Cerebellar nuclear complex (tissue), 1 donor: ENCODE data around the gene ITGB1BP1.

Experiments used
- DNase-seq, 2 experiments: peaks; one replicate each; lab custom pipeline; 2025; lab: John Stamatoyannopoulos, UW

Gene ITGB1BP1

DNA sequence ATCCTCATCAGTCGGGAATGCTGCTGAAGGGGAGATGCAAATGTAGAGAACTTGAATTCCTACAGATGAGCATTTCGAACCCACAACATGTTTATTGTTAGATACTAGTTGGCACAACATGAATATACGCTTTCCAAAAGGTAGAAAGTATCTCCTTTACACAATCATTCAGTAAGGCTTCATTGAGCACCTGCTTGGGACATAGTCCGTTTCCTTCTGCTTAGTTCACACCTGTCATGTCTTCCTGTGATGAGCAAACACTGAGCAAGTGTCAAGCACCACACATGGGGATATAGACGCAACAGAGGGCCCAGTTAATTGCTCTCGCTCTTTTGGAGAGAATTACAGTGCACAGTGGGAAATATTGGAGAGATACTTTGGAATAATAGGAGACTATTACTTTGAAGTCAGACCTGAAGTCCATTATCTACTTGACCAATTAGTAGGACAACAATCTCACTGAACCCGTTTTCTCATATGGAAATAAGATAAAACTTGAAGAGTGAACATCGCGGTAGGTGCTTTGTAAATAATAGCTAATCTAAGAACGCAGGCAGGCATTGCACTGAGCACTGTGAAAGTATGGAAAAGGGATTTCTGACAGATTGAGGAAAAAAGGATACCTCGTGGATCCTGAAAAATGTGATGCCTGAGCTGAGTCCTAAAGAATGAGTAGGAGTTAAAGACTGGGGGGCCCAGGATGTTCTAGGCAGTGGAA lies 1.3 kb upstream of the ITGB1BP1 start:
- DNase-seq: no peak

- DNase-seq: no peak
These were observed 569 bp upstream of the ITGB1BP1 start for GRCh38 chr2:9423922-9424272.

DNA sequence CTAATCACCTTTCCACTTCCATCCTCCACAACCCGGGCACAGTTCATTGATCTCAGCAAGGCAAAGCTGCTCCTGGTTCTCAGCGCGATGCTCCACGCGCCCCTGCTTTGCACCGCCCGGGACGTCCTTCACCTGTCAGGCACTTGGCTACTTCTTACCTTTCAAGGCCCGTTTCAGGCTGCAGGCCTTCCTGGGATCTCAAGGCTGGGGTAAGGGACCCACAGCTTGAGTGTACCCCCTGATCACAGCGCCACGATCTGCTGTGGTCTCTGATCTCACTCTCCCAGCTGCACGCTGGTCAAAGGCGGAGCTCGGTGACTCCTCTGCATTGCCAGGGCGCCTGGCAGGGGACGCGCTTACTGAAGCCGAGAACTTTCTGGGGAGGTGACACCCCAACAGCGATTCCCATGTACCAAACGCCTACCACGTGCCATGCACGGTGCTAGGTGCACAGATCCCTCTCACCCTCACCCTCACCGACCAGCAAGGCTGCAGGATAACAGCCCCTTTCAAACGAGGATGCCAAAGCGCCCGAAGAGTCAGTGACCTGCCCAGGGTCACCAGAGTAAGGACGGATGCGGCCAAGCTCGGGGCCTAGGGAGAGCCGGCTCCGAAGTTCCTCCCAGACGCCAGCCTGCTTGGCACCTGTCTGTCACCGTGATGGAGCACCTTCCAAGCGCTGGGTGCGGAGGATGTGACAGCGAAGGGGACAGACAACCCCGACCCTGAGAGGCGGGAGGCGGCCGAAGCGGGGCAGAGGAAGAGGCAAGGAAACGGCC lies 818 bp downstream of the ITGB1BP1 start:
- peak in 1 of 2 experiments; percentile 11 for DNase-seq

GRCh38 chr2:9420495-9420894 lies 2.8 kb downstream of the ITGB1BP1 start:
- DNase-seq: no peak

DNA sequence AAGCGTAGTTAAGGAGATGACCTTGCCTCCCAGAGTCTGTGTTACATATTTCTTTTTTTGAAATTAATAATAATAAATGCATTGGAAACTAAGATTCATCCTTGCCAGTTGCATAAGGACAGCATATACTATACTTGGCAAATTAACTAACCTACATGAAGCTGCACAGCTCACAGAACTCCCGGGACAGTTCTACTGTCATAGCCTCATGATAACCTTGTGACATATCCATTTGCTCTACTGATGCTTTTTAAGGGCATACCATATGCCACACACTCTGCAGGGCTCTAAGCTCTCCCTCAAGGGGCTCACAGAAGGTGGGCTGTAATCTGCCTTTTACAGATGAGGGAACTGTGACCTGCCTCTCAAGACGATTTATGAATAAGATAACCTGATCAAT lies 3.8 kb downstream of the ITGB1BP1 start:
- DNase-seq: no peak

DNA sequence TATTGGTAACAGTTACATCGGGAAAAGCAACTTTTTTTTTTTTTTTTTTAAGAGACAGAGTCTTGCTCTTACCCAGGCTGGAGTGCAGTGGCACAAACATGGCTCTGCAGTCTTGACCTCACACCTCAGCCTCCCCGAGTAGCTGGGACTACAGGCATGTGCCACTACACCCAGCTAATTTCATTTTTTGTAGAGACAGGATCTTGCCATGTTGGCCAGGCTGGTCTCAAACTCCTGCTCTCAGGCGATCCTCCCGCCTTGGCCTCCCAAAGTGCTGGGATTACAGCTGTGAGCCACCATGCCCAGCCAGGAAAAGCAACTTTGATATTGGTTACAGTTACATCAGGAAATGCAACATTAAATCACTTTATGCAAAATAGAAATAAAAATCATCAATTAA lies 4.6 kb downstream of the ITGB1BP1 start:
- no peak for DNase-seq

GRCh38 chr2:9417725-9418124 lies 5.6 kb downstream of the ITGB1BP1 start:
- DNase-seq: no peak

DNA sequence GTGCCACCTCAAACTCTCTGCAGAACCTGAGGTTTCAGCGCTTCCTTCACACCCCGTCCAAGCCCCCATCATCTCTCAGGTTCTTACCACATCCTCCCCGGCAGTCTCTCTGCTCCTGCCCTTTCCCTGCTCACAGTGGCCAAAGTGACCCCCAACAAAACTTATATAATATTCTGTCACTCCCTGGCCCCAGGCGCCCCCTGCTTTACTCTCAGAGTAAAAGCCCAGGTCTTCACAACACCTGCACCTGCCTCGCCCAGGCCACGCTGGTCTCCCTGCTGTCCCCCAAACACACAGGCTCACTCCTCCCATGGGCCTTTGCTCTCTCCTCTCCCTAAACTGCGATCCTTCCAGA lies 6.4 kb downstream of the ITGB1BP1 start:
- no peak for DNase-seq

- DNase-seq: no peak
These were observed 6.9 kb downstream of the ITGB1BP1 start for GRCh38 chr2:9416267-9416961.

- DNase-seq: no peak
These were observed 7.7 kb downstream of the ITGB1BP1 start for GRCh38 chr2:9415516-9416169.

GRCh38 chr2:9412781-9413180 lies 10.5 kb downstream of the ITGB1BP1 start:
- DNase-seq: no peak

DNA sequence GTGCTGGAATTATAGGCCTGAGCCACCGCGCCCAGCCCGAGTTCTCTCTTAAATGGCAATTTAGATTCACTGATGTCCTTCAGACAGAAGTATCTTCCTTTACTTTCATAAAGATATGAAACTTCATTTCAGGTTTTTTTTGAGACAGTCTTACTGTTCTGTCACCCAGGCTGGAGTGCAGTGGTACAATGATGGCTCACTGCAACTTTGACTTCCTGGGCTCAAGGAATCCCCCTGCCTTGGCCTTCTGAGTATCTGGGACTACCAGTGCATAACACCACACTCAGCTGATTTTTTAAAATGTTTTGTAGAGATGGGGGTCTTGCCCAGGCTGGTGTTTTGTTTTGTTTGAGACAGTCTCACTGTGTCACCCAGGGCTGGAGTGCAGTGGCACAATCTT lies 13.2 kb downstream of the ITGB1BP1 start:
- no peak for DNase-seq

DNA sequence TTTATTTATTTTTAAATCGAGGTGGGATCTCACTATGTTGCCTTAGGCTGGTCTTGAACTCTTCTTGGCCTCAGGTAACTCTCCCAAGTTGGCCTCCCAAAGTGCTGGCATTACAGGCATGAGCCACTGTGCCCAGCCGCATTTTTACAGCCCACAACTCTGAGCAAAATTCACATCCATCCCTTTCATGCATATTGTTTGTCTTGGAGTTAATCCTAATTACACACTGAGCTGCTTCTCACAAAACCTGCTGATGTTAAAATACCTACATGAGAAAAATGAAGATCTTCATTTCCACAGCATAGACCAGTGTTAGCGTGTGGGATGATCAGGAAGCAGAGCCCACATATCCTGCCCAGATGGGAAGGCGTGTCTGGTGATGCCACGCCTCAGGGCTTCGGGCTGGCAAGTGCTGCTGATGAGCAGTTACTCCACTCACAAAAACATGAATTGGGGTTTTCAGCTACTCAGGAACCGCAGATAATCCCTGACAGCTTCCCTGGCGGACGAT lies 14.6 kb downstream of the ITGB1BP1 start:
- DNase-seq: peak; percentile 4 to 45

- DNase-seq: no peak
These were observed 15.9 kb downstream of the ITGB1BP1 start for GRCh38 chr2:9407363-9407811.

DNA sequence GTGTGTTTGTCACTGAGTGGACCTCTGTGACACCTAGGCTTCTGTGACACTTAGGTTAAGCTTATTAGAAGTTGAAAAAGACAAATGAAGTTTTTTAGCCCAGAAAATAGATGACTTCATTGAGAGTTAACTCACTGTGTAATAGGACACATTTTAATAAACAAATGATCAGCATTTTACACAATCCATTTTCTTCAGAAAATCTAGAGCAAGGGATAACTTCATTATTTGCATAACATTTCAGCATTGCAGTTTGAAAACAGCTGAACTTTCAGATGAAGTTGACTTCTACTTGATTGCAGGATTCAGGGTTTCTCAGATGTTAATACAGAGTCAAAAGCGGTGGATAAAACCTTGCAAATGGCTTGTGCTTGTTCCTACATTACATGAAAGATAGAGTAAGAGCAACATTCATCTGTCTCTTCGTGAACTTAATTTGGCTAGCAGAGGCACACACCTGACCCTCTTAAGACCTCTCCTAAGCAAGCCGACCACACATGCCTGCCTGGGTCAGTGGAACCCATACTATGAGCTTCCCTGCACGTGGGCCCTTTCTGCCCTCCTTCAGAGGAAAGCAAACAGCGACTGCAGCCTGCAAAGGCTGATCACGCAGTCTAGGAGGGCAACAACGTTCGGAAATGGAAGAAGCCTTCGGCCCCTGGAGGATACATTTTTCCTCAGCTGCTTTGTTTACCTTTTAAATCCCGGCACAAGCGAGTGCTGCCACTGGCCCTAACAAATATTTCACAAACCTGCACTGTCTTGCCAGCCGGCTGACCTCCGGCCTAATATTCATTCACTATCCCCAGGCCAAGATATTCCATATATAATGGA lies 16.6 kb downstream of the ITGB1BP1 start:
- no peak for DNase-seq

DNA sequence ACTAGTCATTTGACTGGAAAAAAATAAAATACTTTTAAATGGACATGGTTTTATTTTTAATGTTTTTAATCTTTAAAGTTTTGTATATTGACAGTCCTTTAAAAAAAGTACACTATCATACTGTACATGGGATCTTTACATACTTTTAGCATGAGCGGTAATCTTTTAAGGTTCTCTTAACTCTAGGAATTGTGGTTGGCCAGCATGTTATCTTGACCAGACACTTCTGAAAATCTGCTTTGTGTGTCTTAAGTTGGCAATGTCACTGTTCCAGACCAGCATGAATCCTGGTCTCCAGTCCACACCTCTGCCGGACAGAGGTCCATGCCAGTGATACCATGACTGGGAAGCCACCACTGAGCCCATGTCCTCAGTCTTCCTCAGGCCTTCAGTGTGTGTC lies 17.7 kb downstream of the ITGB1BP1 start:
- no peak for DNase-seq

DNA sequence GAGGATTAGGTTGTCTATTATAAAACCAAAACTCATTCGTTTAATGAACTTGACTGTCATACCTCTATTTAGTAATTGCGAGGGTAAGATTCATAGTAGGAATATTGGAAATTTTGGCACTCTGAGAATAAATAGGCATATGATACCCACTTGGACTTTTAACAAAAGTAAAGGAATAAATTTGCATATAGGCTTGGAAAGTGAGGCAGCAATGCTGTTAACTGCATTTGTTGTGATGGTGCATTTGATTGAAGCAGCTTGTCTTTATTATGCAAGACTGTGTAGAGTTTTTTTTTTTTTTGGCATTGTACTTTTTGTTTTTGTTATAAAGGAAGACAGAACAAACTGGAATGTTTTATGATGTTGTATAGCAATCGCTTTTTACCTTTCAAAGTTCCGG lies 18.9 kb downstream of the ITGB1BP1 start:
- DNase-seq: no peak

DNA sequence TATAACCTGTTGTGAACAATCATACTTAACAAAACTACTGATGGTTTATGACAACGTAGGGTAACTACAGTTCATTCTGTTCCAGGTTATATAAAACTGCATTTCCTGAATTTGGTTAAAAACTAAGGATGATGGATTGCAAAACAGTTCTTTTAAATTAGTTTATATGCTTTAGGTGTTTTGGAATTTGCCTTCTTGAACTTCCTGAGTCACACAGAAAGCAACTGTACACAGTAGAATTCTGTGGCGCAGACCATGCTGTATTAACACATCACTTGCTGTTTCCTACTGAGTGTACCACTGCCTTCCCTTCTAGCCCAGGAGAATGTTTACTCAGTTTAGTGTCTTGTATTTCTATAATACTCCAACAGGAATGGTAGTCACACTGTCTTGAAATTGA lies 19.4 kb downstream of the ITGB1BP1 start:
- no peak for DNase-seq

DNA sequence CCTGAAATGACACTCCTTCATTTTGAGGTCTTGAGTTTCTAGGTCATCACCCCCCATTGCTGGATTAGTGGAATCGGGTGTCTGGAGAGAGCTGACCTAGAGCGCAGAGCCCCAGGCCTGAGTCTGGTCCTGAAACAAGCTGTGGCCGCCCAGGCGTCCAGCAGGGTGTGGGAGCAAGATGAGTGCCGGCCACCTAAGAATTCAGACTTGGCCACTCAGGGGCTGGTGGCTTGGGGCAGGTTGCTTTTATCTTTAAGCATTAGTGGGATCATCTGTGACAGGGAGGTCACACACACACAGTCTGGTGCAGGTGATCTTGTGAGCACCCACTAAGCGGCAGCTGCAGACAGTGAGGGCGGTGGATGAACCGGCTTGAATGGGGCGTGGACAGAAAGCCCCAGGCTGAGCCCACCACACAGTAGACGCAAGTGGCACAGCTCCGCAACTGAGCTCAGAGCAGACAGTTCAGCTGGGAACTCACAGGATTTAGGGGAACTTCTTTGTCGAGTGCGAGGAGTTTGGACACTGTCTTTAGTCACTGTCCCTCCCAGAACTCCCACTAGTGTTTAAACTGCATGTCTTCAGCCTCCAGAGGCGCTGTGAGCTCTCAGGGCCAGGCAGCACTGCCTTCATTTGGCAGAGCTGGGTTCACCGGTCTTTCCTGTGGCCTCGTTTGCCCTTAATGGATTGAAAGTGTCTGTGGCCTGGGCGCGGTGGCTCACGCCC lies 21.5 kb downstream of the ITGB1BP1 start:
- no peak for DNase-seq

GRCh38 chr2:9401059-9401547 lies 22.2 kb downstream of the ITGB1BP1 start:
- DNase-seq: no peak
